Cardiac muscle cell (in vitro differentiated cells and primary cell): ENCODE measurements around the gene ASPDH. TPM values are rescaled to one million over a fixed set of nuclear protein-coding genes. Genes with fewer than 3 reads are reported as not detected.

Experiments
- DNase-seq, 2 donors: peaks; one replicate each; pipeline versions ENCODE4 v3.0.0 to v3.0.0-alpha.2; 2010 to 2017; ENCODE audit warnings: low read depth in 1 of 2, low spot score in 1 of 2
- H3K27ac ChIP-seq: fragments of 200-600 bp; sonication (generic); 2 replicates; pipeline ENCODE4 v1.5.1; 2016
- H3K27me3 ChIP-seq: fragments of 200-600 bp; sonication (generic); 2 replicates; pipeline ENCODE4 v1.6.0; 2016; ENCODE audit warnings: control low read depth
- H3K36me3 ChIP-seq: fragments of 200-600 bp; sonication (generic); 2 replicates; pipeline ENCODE4 v1.5.1; 2016; ENCODE audit warnings: control low read depth
- H3K4me1 ChIP-seq: fragments of 200-600 bp; sonication (generic); 2 replicates; pipeline ENCODE4 v1.8.1; 2017; ENCODE audit warnings: low read depth, mild to moderate bottlenecking, mixed run types
- H3K4me3 ChIP-seq: fragments of 200-600 bp; sonication (generic); 2 replicates; pipeline ENCODE4 v1.5.1; 2016; ENCODE audit warnings: mild to moderate bottlenecking
- H3K9me3 ChIP-seq: fragments of 200-600 bp; sonication (generic); 2 replicates; pipeline ENCODE4 v1.5.1; 2017; ENCODE audit warnings: low read depth, mild to moderate bottlenecking, control low read depth
- polyA plus RNA-seq: library from polyadenylated mRNA; unstranded; fragments of >200 nt; fragmentation: Nextera tagmentation; extraction: Ambion mirVana; gene quantifications from 2 replicates; pipeline ENCODE4 v1.2.1, GENCODE V29; 2016
- total RNA-seq: library from RNA; depleted of rRNA; stranded (reverse); fragments of >200 nt; gene quantifications from 2 replicates; pipeline ENCODE4 v1.2.3, GENCODE V29; 2016
- TF ChIP-seq, protein P1 (sequence below): IDR thresholded peaks from 2 replicates; pipeline ENCODE4 v1.5.1; 2012; ENCODE audit warnings: low read depth, mild to moderate bottlenecking, low read length

The ASPDH gene
- total and polyA plus RNA-seq, 2 experiments from 2014 or later = not detected

GRCh38 chr19:50558039-50558438, 44.3 kb upstream of the ASPDH start:
- TF ChIP-seq, protein P1, sequence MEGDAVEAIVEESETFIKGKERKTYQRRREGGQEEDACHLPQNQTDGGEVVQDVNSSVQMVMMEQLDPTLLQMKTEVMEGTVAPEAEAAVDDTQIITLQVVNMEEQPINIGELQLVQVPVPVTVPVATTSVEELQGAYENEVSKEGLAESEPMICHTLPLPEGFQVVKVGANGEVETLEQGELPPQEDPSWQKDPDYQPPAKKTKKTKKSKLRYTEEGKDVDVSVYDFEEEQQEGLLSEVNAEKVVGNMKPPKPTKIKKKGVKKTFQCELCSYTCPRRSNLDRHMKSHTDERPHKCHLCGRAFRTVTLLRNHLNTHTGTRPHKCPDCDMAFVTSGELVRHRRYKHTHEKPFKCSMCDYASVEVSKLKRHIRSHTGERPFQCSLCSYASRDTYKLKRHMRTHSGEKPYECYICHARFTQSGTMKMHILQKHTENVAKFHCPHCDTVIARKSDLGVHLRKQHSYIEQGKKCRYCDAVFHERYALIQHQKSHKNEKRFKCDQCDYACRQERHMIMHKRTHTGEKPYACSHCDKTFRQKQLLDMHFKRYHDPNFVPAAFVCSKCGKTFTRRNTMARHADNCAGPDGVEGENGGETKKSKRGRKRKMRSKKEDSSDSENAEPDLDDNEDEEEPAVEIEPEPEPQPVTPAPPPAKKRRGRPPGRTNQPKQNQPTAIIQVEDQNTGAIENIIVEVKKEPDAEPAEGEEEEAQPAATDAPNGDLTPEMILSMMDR = no peak
- H3K27ac ChIP-seq = peak overlapping the region; percentile 43
- H3K4me1 ChIP-seq = peaks cover 27% of the 10 kb centered on the region
- no peaks in the 10 kb centered on the region for H3K36me3 ChIP-seq
- no peaks in the 10 kb centered on the region for H3K9me3 ChIP-seq
- H3K27me3 ChIP-seq = no peaks in the 10 kb centered on the region
- H3K4me3 ChIP-seq = no peak overlapping the region
- no peak for DNase-seq

DNA sequence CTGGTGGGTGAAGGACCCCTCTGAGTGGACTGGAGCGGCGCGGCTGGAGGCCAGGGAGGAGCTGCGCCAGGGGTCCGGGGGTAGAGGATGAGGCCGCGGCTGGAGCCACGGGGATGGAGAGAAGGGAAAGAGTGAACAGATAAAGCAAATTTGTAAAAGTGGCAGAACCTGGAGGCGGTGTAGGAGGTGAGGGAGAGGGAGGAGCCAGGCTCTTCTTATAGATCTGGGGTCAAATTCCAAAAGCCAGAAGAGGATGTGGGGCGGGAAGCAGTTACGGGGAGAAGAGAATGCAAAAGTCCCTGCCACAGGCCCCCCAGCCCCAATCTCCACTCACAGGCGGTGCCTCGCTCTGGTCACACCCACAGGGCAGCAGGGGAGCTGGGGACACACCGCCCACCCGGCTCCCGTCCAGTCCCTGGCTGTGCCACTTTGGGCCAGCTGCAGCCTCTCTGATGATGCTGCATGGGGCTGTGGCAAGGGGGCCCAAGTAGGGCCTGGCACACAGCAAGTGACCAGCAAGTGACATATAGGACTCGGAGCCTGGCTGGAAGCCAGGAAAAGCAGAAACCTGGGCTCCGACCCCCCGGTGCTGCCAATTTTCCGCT, 43.4 kb upstream of the ASPDH start:
- TF ChIP-seq, protein P1 = no peak
- Histone ChIP-seq H3K27me3 (no peaks in the 10 kb centered on the region), H3K4me3 (peak overlapping the region; percentile 35), H3K27ac (peak overlapping the region; percentile 46), H3K4me1 (peaks cover 27% of the 10 kb centered on the region), H3K9me3 (no peaks in the 10 kb centered on the region), H3K36me3 (no peaks in the 10 kb centered on the region)
- no peak for DNase-seq

GRCh38 chr19:50556282-50557008, 42.7 kb upstream of the ASPDH start:
- Histone ChIP-seq H3K27me3 (no peaks in the 10 kb centered on the region), H3K4me3 (peak overlapping the region; percentile 35), H3K9me3 (no peaks in the 10 kb centered on the region), H3K27ac (peak overlapping the region; percentile 46), H3K4me1 (peaks cover 24% of the 10 kb centered on the region), H3K36me3 (no peaks in the 10 kb centered on the region)
- TF ChIP-seq, protein P1 = peak; percentile 88
- peak; percentile 81 to 96 for DNase-seq

DNA sequence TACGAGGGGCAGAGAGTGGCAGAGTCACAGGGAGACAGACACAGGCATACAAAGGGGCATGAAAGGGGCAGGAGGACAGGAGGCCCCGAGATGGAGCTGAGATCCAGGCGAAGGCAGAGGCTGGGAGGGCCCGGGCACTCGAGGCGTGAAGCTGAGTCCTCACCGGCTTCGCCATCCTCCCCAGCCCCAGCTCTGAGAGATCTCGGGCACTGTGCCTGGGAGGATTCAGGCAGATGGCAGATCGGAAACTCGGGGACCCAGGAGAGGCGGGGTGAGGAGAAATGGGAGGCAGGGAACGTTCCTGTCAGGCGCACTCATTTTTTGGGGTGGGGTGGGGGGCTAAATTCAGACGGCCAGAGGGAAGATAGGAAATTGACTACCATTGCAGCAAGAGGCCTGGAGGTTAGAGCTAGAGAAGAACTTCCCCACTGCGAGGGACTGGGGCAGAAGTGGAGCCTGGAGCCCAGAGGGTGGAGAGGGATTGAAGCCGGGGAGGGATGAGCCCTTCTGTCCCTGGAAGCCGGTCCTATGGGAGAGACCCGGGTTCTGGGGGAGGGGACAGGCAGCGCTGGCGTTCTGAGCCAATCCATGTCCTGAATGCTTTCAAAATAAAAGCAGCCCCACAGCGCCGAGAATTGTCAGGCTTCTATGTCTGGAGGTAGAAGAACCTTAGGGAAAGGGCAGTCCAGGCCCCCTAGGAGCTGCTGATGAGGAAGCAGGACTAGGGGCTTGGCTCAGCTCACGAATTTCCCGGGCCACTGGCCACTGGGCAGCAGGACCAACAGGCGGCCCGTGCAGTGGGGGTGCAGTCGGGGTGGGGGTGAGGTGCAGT, 42.0 kb upstream of the ASPDH start:
- TF ChIP-seq, protein P1 = no peak
- Histone ChIP-seq H3K27ac (peak overlapping the region; percentile 15), H3K4me3 (peak overlapping the region; percentile 35), H3K4me1 (peaks cover 23% of the 10 kb centered on the region), H3K27me3 (no peaks in the 10 kb centered on the region), H3K36me3 (no peaks in the 10 kb centered on the region), H3K9me3 (no peaks in the 10 kb centered on the region)
- DNase-seq = peak in 1 of 2 donors; percentile 73

GRCh38 chr19:50555033-50555432, 41.3 kb upstream of the ASPDH start:
- Histone ChIP-seq H3K9me3 (no peaks in the 10 kb centered on the region), H3K27me3 (no peaks in the 10 kb centered on the region), H3K4me3 (no peak overlapping the region), H3K27ac (no peak overlapping the region), H3K4me1 (peaks cover 17% of the 10 kb centered on the region), H3K36me3 (no peaks in the 10 kb centered on the region)
- TF ChIP-seq, protein P1 = no peak
- DNase-seq = no peak
